ENCODE measurements around the gene NOTCH2. TPM values are rescaled to one million over a fixed set of nuclear protein-coding genes. Genes with fewer than 3 reads are reported as not detected.

NOTCH2 gene
- polyA plus RNA-seq, 3 donors = 47.3 to 108 (median 86.6) TPM

- H3K4me3 ChIP-seq (replicated peaks in 1 of 3; ENCODE audit: low read depth in 2 of 3, low read length in 3 of 3) = peak overlapping the region in 1 of 3 experiments; percentile 30
- H3K27me3 ChIP-seq (ENCODE audit: control insufficient read depth in 2 of 2, insufficient read depth in 2 of 2, low read length in 2 of 2) = no peaks in the 10 kb centered on the region
- Mint-ChIP-seq H3K27me3 (ENCODE audit: low read depth in 3 of 3) (no peaks in the 10 kb centered on the region), H3K27ac (peak overlapping the region; percentile 86 to 97 (median 93)), H3K9me3 (no peaks in the 10 kb centered on the region), H3K4me3 (peak overlapping the region; percentile 1 to 69), H3K4me1 (peaks cover 30% of the 10 kb centered on the region), H3K36me3 (peaks cover 35 to 39% of the 10 kb centered on the region in 2 donors)
- peaks cover 28 to 31% of the 10 kb centered on the region in 2 donors for H3K4me1 ChIP-seq (ENCODE audit: control insufficient read depth in 1 of 2, insufficient read depth in 2 of 2, low read length in 2 of 2)
- peaks cover 30 to 36% of the 10 kb centered on the region in 2 donors for H3K36me3 ChIP-seq (replicated peaks in 1 of 2; ENCODE audit: control insufficient read depth in 1 of 2, insufficient read depth in 2 of 2, low read length in 2 of 2)
- peaks cover 56% of the 10 kb centered on the region for H3K79me2 ChIP-seq (ENCODE audit: insufficient read depth, low read length)
- TF ChIP-seq CTCF (IDR thresholded peaks at IDR 0.05) = no peak
- peak overlapping the region; percentile 52 for H3K4me2 ChIP-seq (replicated peaks; ENCODE audit: extremely low read depth, low read length, poor library complexity, severe bottlenecking)
- peak; percentile 79 to 93 (median 89) for DNase-seq
- peaks cover 56% of the 10 kb centered on the region for H4K20me1 ChIP-seq (ENCODE audit: insufficient read depth, low read length)
- peak overlapping the region; percentile 8 to 95 for H3K27ac ChIP-seq (ENCODE audit: low read depth in 1 of 2, low read length in 2 of 2)
- intact Hi-C loops (cut with micrococcal nuclease) = no loop called here
- peak overlapping the region; percentile 47 for H3K9ac ChIP-seq (ENCODE audit: insufficient read depth, low read length, poor library complexity, severe bottlenecking)
- whole genome bisulfite sequencing (ENCODE audit: insufficient coverage) = no CpG with 5 or more reads among the region's 2 CpGs
- H3K9me3 ChIP-seq (replicated peaks in 1 of 2; ENCODE audit: control insufficient read depth in 1 of 2, insufficient read depth in 1 of 2, low read length in 2 of 2) = no peaks in the 10 kb centered on the region
- no peak overlapping the region for H2AFZ ChIP-seq (ENCODE audit: insufficient read depth, low read depth, low read length, poor library complexity, severe bottlenecking)
Measured at GRCh38 chr1:119988306-119989062, 81.0 kb downstream of the NOTCH2 start.

- peak overlapping the region; percentile 86 to 97 (median 93) for H3K27ac Mint-ChIP-seq
- no peaks in the 10 kb centered on the region for H3K9me3 Mint-ChIP-seq
- peak; percentile 24 to 63 (median 38) for DNase-seq
- Histone ChIP-seq H3K79me2 (ENCODE audit: insufficient read depth, low read length) (peaks cover 63% of the 10 kb centered on the region), H3K4me2 (replicated peaks; ENCODE audit: extremely low read depth, low read length, poor library complexity, severe bottlenecking) (peak overlapping the region; percentile 52), H3K9ac (ENCODE audit: insufficient read depth, low read length, poor library complexity, severe bottlenecking) (peak overlapping the region; percentile 47), H3K4me3 (replicated peaks in 1 of 3; ENCODE audit: low read depth in 2 of 3, low read length in 3 of 3) (peak overlapping the region in 1 of 3 experiments; percentile 30), H3K36me3 (replicated peaks in 1 of 2; ENCODE audit: control insufficient read depth in 1 of 2, insufficient read depth in 2 of 2, low read length in 2 of 2) (peaks cover 35 to 42% of the 10 kb centered on the region in 2 donors), H3K27me3 (ENCODE audit: control insufficient read depth in 2 of 2, insufficient read depth in 2 of 2, low read length in 2 of 2) (no peaks in the 10 kb centered on the region), H3K4me1 (ENCODE audit: control insufficient read depth in 1 of 2, insufficient read depth in 2 of 2, low read length in 2 of 2) (peaks cover 28 to 31% of the 10 kb centered on the region in 2 donors), H2AFZ (ENCODE audit: insufficient read depth, low read depth, low read length, poor library complexity, severe bottlenecking) (no peak overlapping the region), H3K9me3 (replicated peaks in 1 of 2; ENCODE audit: control insufficient read depth in 1 of 2, insufficient read depth in 1 of 2, low read length in 2 of 2) (no peaks in the 10 kb centered on the region), H3K27ac (ENCODE audit: low read depth in 1 of 2, low read length in 2 of 2) (peak overlapping the region; percentile 55 to 95), H4K20me1 (ENCODE audit: insufficient read depth, low read length) (peaks cover 64% of the 10 kb centered on the region)
- H3K36me3 Mint-ChIP-seq = peaks cover 41 to 43% of the 10 kb centered on the region in 2 donors
- no peaks in the 10 kb centered on the region for H3K27me3 Mint-ChIP-seq (ENCODE audit: low read depth in 3 of 3)
- no CpG with 5 or more reads among the region's 1 CpG for WGBS (ENCODE audit: insufficient coverage)
- TF ChIP-seq CTCF (IDR thresholded peaks at IDR 0.05) = no peak
- peaks cover 30% of the 10 kb centered on the region for H3K4me1 Mint-ChIP-seq
- intact Hi-C loops (cut with micrococcal nuclease) = no loop called here
- peak overlapping the region; percentile 1 to 69 for H3K4me3 Mint-ChIP-seq
Measured at GRCh38 chr1:119987686-119988085, 81.8 kb downstream of the NOTCH2 start.
